Peyer's patch (tissue), 4 donors: Measurements from ENCODE around the gene LZTS2. TPM values are rescaled to one million over a fixed set of nuclear protein-coding genes. Genes with fewer than 3 reads are reported as not detected.

Experiments
- DNase-seq, 3 donors: peaks; one replicate each; pipeline ENCODE4 v3.0.0-alpha.2; 2017 to 2019
- H3K27ac ChIP-seq, 4 donors: fragments of 200-600 bp; sonication (generic); one replicate each; pipeline ENCODE4 v1.5.1; 2016 to 2019
- H3K27me3 ChIP-seq, 2 donors: fragments of 200-600 bp; sonication (generic); one replicate each; pipeline ENCODE4 v1.5.1; 2019
- H3K36me3 ChIP-seq, 3 donors: fragments of 200-600 bp; sonication (generic); one replicate each; pipeline ENCODE4 v1.5.1; 2016 to 2019
- H3K4me1 ChIP-seq, 4 donors: fragments of 200-600 bp; sonication (generic); one replicate each; pipeline ENCODE4 v1.5.1; 2016 to 2019
- H3K4me3 ChIP-seq, 4 donors: fragments of 200-600 bp; sonication (generic); 1 replicate in 3 of 4; 2 replicates in 1 of 4; pipeline ENCODE4 v1.5.1; 2016 to 2019; ENCODE audit warnings: mild to moderate bottlenecking in 1 of 4
- H3K9me3 ChIP-seq, 4 donors: fragments of 200-600 bp; sonication (generic); one replicate each; pipeline ENCODE4 v1.5.1; 2016 to 2019; ENCODE audit warnings: mild to moderate bottlenecking in 1 of 4
- POLR2A ChIP-seq, 2 donors: fragments of 450-650 bp; IDR thresholded peaks; one replicate each; pipeline ENCODE4 v1.5.1; 2017; ENCODE audit warnings: antibody characterized with exemption in 2 of 2, mild to moderate bottlenecking in 2 of 2, moderate library complexity in 2 of 2
- total RNA-seq, 4 donors: library from RNA; depleted of rRNA; stranded (reverse); fragments of >200 nt; gene quantifications; one replicate each; pipeline ENCODE4 v1.1.0, GENCODE V29; 2016
- TF ChIP-seq, protein P1 (sequence below), 6 experiments: fragments of 450-650 bp in 4 of 6; fragments of 200-600 bp in 2 of 6; sonication (generic) in 1 of 6; IDR thresholded peaks; one replicate each; pipeline ENCODE4 v1.5.1; 2017 to 2019; ENCODE audit warnings: antibody characterized with exemption in 6 of 6, mild to moderate bottlenecking in 3 of 6, moderate library complexity in 1 of 6

LZTS2 gene
- total RNA-seq, 4 donors from 2014 or later, result 28.0 to 57.4 (median 47.1) TPM

DNA sequence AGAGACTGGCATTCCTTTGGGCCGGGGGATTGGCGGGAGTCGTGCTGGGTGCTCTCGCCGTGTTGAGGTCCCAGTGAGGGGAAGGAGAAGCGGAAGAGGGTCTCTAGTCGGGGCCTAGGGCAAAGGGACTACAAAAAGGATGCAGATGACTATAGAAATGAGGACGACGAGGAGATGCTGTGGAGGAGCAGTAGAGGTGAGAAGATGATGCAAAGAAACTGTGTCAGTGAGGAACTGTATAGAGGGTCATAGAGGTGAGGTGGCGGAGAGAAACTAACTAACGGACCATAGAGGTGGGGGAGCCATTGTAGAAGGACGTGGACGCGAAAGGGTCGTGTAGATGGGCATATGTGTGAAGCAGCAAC lies 11.9 kb upstream of the LZTS2 start:
- no peaks in the 10 kb centered on the region for H3K9me3 ChIP-seq
- no peaks in the 10 kb centered on the region for H3K27me3 ChIP-seq
- TF ChIP-seq, protein P1, sequence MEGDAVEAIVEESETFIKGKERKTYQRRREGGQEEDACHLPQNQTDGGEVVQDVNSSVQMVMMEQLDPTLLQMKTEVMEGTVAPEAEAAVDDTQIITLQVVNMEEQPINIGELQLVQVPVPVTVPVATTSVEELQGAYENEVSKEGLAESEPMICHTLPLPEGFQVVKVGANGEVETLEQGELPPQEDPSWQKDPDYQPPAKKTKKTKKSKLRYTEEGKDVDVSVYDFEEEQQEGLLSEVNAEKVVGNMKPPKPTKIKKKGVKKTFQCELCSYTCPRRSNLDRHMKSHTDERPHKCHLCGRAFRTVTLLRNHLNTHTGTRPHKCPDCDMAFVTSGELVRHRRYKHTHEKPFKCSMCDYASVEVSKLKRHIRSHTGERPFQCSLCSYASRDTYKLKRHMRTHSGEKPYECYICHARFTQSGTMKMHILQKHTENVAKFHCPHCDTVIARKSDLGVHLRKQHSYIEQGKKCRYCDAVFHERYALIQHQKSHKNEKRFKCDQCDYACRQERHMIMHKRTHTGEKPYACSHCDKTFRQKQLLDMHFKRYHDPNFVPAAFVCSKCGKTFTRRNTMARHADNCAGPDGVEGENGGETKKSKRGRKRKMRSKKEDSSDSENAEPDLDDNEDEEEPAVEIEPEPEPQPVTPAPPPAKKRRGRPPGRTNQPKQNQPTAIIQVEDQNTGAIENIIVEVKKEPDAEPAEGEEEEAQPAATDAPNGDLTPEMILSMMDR (IDR thresholded peaks at IDR 0.05), result no peak
- no peak for TF ChIP-seq POLR2A (IDR thresholded peaks at IDR 0.05)
- H3K27ac ChIP-seq, result peak overlapping the region; percentile 71 to 92 (median 82)
- H3K4me1 ChIP-seq, result peaks cover 0 to 24% (median 16%) of the 10 kb centered on the region in 4 donors
- H3K36me3 ChIP-seq, result peaks cover 0 to 22% (median 0%) of the 10 kb centered on the region in 3 donors
- DNase-seq, result no peak
- peak overlapping the region; percentile 87 to 92 (median 91) for H3K4me3 ChIP-seq

DNA sequence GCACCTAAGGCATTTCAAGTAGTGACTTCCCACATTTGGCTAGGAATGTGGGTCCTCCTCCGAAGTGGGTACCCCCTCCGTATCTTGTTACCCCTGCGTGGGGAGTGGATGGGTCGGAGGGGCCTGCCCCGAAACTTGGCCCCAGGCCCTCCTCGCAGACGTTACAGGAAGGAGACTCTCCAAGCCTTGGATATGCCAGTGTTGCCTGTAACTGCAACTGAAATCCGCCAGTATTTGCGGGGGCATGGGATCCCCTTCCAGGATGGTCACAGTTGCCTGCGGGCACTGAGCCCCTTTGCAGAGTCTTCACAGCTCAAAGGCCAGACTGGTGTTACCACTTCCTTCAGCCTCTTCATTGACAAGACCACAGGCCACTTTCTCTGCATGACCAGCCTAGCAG lies 11.4 kb upstream of the LZTS2 start:
- TF ChIP-seq, protein P1 (IDR thresholded peaks at IDR 0.05), result no peak
- TF ChIP-seq POLR2A (IDR thresholded peaks at IDR 0.05), result no peak
- H3K4me1 ChIP-seq, result peaks cover 0 to 24% (median 16%) of the 10 kb centered on the region in 4 donors
- H3K9me3 ChIP-seq, result no peaks in the 10 kb centered on the region
- H3K27me3 ChIP-seq, result no peaks in the 10 kb centered on the region
- H3K27ac ChIP-seq, result no peak overlapping the region
- peaks cover 0 to 22% (median 0%) of the 10 kb centered on the region in 3 donors for H3K36me3 ChIP-seq
- DNase-seq, result no peak
- peak overlapping the region; percentile 87 to 92 (median 91) for H3K4me3 ChIP-seq

GRCh38 chr10:100989088-100989487 lies 10.5 kb upstream of the LZTS2 start:
- H3K27me3 ChIP-seq, result no peaks in the 10 kb centered on the region
- peaks cover 0 to 24% (median 16%) of the 10 kb centered on the region in 4 donors for H3K4me1 ChIP-seq
- TF ChIP-seq, protein P1 (IDR thresholded peaks at IDR 0.05), result no peak
- no peak for TF ChIP-seq POLR2A (IDR thresholded peaks at IDR 0.05)
- peaks cover 0 to 18% (median 0%) of the 10 kb centered on the region in 3 donors for H3K36me3 ChIP-seq
- H3K27ac ChIP-seq, result no peak overlapping the region
- H3K9me3 ChIP-seq, result no peaks in the 10 kb centered on the region
- DNase-seq, result no peak
- H3K4me3 ChIP-seq, result no peak overlapping the region

- TF ChIP-seq, protein P1 (IDR thresholded peaks at IDR 0.05), result peak in 5 of 6 experiments; percentile 18 to 73 (median 69)
- TF ChIP-seq POLR2A (IDR thresholded peaks at IDR 0.05), result no peak
Observed at GRCh38 chr10:100993986-100994708, 5.5 kb upstream of the LZTS2 start.

DNA sequence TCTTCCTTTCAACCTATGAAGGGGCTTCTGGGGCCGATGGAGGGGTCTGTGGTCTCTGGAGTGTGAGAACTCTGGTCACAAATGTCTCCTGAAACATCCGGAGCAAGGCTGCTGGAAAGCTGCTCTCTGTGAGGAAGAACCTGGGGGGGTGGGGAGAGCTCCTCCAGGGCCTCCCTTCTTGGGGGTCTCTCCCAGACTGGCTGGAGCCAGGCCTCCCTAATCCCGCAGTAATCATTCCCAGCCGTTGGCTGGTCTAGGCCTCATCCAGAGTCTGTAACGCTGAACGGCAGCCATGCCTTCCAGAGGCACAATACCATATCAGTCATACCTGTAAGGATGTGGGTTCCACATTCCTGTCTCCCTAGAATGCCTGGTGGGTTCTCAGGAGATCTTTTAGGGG lies 4.4 kb upstream of the LZTS2 start:
- Histone ChIP-seq H3K4me3 (no peak overlapping the region), H3K9me3 (no peaks in the 10 kb centered on the region), H3K27ac (no peak overlapping the region), H3K36me3 (peaks cover 0 to 18% (median 0%) of the 10 kb centered on the region in 3 donors), H3K27me3 (no peaks in the 10 kb centered on the region), H3K4me1 (peaks cover 0 to 19% (median 11%) of the 10 kb centered on the region in 4 donors)
- no peak for DNase-seq
- no peak for TF ChIP-seq POLR2A (IDR thresholded peaks at IDR 0.05)
- TF ChIP-seq, protein P1 (IDR thresholded peaks at IDR 0.05), result no peak

More at GRCh38 chr10:100993986-100994708, 5.5 kb upstream of the LZTS2 start:
- no peaks in the 10 kb centered on the region for H3K27me3 ChIP-seq
- peaks cover 0 to 18% (median 0%) of the 10 kb centered on the region in 3 donors for H3K36me3 ChIP-seq
- peaks cover 0 to 18% (median 9%) of the 10 kb centered on the region in 4 donors for H3K4me1 ChIP-seq
- no peak overlapping the region for H3K4me3 ChIP-seq
- H3K27ac ChIP-seq, result no peak overlapping the region
- no peak for DNase-seq
- H3K9me3 ChIP-seq, result no peaks in the 10 kb centered on the region
